Measurements from ENCODE around the gene MTHFD2. TPM values are rescaled to one million over a fixed set of nuclear protein-coding genes. Genes with fewer than 3 reads are reported as not detected.

MTHFD2 gene
- total and polyA plus RNA-seq, 2 donors (not counting 3 experiments of a cell fraction or from before 2014, with no cell fraction given) = 25.6 to 83.2 TPM

DNA sequence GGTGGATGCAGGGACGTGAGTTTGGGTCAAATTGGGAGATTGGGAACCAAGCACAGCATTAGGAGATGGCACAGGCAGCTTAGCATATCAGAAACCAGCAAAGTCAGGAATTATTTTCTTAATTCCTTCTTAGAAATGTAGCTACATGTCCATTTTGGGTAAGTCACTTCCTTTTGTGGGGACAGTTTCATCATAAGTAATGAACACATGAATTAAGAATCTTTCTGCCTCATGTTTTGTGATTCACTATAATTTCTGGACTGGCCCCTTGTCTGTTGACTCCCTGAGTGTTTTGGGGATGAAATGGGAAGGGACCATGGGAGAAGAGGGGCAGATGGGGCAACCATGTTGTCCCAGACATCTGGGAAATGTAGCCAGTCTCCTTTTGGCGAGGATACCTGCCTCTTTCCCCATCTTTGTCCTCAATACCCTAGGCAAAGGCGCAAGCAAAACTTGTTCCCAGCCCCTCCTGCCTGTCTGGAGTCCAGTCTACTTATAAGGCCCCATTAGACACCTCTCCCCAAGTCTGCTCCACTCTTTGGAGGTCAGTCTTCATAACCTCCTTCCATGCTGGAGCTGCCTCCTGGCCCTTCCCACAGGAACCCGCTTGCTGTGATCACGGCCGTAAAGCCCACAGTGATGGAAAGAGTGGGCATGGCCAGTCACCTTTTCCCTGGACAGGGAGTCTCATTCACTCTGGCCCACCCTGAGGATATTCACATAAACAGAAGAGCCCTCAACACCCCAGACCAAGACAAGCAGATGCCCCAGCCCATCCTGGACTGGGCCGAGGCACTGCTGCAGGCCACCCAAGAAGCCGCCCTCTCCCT is 25.7 kb downstream of the MTHFD2 start:
- Histone ChIP-seq H3K4me3 (replicated peaks in 1 of 3; ENCODE audit: insufficient read depth in 1 of 3, low read depth in 1 of 3, low read length in 3 of 3) (no peak overlapping the region), H3K9ac (replicated peaks; ENCODE audit: extremely low read depth, insufficient read depth, low read length) (no peak overlapping the region), H2AFZ (ENCODE audit: low read depth, low read length) (no peak overlapping the region), H3K4me2 (ENCODE audit: insufficient read depth, low read length) (no peak overlapping the region), H3K4me1 (ENCODE audit: control insufficient read depth, extremely low read depth, insufficient read depth, low read length) (no peaks in the 10 kb centered on the region), H3K36me3 (ENCODE audit: control insufficient read depth in 2 of 2, extremely low read depth in 1 of 2, insufficient read depth in 2 of 2, low read length in 2 of 2) (no peaks in the 10 kb centered on the region), H3K27me3 (ENCODE audit: control insufficient read depth in 2 of 2, insufficient read depth in 2 of 2, low read length in 2 of 2) (peaks cover 0 to 1% of the 10 kb centered on the region in 2 experiments), H4K20me1 (replicated peaks; ENCODE audit: control insufficient read depth, extremely low read depth, insufficient read depth, low read length) (no peaks in the 10 kb centered on the region), H3K9me3 (replicated peaks; ENCODE audit: control insufficient read depth, insufficient read depth, low read length) (no peaks in the 10 kb centered on the region), H3K27ac (ENCODE audit: insufficient read depth, low read depth, low read length) (no peak overlapping the region), H3K9me1 (replicated peaks; ENCODE audit: control insufficient read depth, extremely low read depth, insufficient read depth, low read length) (no peaks in the 10 kb centered on the region), H3K79me2 (ENCODE audit: control insufficient read depth, insufficient read depth, low read length) (no peaks in the 10 kb centered on the region)
- BruUV-seq (replicated peaks) = no TSS peak
- DNase-seq (ENCODE audit: low read depth, low spot score) = no peak
- intact Hi-C loops (cut with micrococcal nuclease) = no loop called here
- POLR2A ChIA-PET = no interaction called here
- TF ChIP-seq FOS (IDR thresholded peaks at IDR 0.05; ENCODE audit: borderline replicate concordance, insufficient read depth, low read length) (no peak), POLR2A (IDR thresholded peaks at IDR 0.05; ENCODE audit: low read depth, low read length) (no peak), POLR2AphosphoS5 (IDR thresholded peaks at IDR 0.05; ENCODE audit: insufficient read depth, low read depth, low read length) (no peak), MYC (IDR thresholded peaks at IDR 0.05; ENCODE audit: low read depth, low read length) (no peak), JUN (IDR thresholded peaks at IDR 0.05; ENCODE audit: borderline replicate concordance, insufficient read depth, insufficient read length, low read depth) (no peak), EZH2 (IDR thresholded peaks at IDR 0.05; ENCODE audit: borderline replicate concordance, low read depth, low read length, severe bottlenecking) (no peak), MAX (IDR thresholded peaks at IDR 0.05; ENCODE audit: insufficient read depth, insufficient read length) (no peak), GATA2 (IDR thresholded peaks at IDR 0.05; ENCODE audit: insufficient read depth, insufficient read length, low read depth, low read length) (no peak)
- TF ChIP-seq, protein P1, sequence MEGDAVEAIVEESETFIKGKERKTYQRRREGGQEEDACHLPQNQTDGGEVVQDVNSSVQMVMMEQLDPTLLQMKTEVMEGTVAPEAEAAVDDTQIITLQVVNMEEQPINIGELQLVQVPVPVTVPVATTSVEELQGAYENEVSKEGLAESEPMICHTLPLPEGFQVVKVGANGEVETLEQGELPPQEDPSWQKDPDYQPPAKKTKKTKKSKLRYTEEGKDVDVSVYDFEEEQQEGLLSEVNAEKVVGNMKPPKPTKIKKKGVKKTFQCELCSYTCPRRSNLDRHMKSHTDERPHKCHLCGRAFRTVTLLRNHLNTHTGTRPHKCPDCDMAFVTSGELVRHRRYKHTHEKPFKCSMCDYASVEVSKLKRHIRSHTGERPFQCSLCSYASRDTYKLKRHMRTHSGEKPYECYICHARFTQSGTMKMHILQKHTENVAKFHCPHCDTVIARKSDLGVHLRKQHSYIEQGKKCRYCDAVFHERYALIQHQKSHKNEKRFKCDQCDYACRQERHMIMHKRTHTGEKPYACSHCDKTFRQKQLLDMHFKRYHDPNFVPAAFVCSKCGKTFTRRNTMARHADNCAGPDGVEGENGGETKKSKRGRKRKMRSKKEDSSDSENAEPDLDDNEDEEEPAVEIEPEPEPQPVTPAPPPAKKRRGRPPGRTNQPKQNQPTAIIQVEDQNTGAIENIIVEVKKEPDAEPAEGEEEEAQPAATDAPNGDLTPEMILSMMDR (IDR thresholded peaks at IDR 0.05; ENCODE audit: extremely low read depth in 1 of 2, insufficient read depth in 1 of 2, low read depth in 1 of 2, low read length in 2 of 2) = no peak
- FAIRE-seq = no peak
- dilution Hi-C loops (cut with MboI; ENCODE audit: extremely low pct_ligation_motif_present, low sequenced_read_pairs) = no loop called here
- CTCF ChIA-PET = interaction anchor here (1.0 kb wide), 1 partner anchor 26 kb away, joined by 4 read pairs; no protein-coding TSS in a partner anchor

Measured in endothelial cell of umbilical vein (primary cell).